Lung (tissue), 16 donors: ENCODE data around the gene BSN. TPM values are rescaled to one million over a fixed set of nuclear protein-coding genes. Genes with fewer than 3 reads are reported as not detected.
A peak's percentile ranks its signal among the peaks of the same experiment; 100 is the strongest.

Experiments
- ATAC-seq: fragments of 200-7000 bp; cut with Tn5 transposase; one replicate; pipeline ENCODE4 v1.9.1; 2020; ENCODE audit warnings: moderate number of reproducible peaks; ENCODE audit not compliant: insufficient read depth, low FRiP score
- DNase-seq, 3 donors: peaks; one replicate each; pipeline ENCODE4 v3.0.0-alpha.2; 2013 to 2017
- H3K27ac ChIP-seq, 2 donors: one replicate each; pipeline ENCODE4 v1.5.1; 2013; ENCODE audit warnings: mild to moderate bottlenecking in 2 of 2, moderate library complexity in 2 of 2, control low read depth in 1 of 2, inconsistent platforms in 1 of 2, low read depth in 1 of 2, low read length in 1 of 2
- H3K27me3 ChIP-seq, 3 donors: one replicate each; pipeline ENCODE4 v1.5.1; 2013; ENCODE audit warnings: low read length in 2 of 3; ENCODE audit not compliant: control insufficient read depth in 3 of 3, insufficient read depth in 3 of 3
- H3K36me3 ChIP-seq, 4 donors: one replicate each; pipeline ENCODE4 v1.5.1; 2013; ENCODE audit warnings: low read length in 4 of 4, mild to moderate bottlenecking in 1 of 4, moderate library complexity in 1 of 4; ENCODE audit not compliant: control insufficient read depth in 4 of 4, insufficient read depth in 4 of 4
- H3K4me1 ChIP-seq, 5 donors: one replicate each; pipeline ENCODE4 v1.5.1; 2013; ENCODE audit warnings: low read length in 5 of 5, mild to moderate bottlenecking in 2 of 5, moderate library complexity in 1 of 5; ENCODE audit not compliant: control insufficient read depth in 5 of 5, insufficient read depth in 5 of 5
- H3K4me3 ChIP-seq: one replicate; pipeline ENCODE4 v1.5.1; 2013; ENCODE audit warnings: mild to moderate bottlenecking, control low read depth, moderate library complexity
- H3K9ac ChIP-seq, 2 donors: one replicate each; pipeline ENCODE4 v1.5.1; 2013; ENCODE audit warnings: low read length in 2 of 2, control low read depth in 1 of 2; ENCODE audit not compliant: insufficient read depth in 1 of 2
- H3K9me3 ChIP-seq, 4 donors: one replicate each; pipeline ENCODE4 v1.5.1; 2013; ENCODE audit warnings: low read length in 3 of 4, mild to moderate bottlenecking in 1 of 4, moderate library complexity in 1 of 4; ENCODE audit not compliant: control insufficient read depth in 4 of 4, insufficient read depth in 3 of 4
- WGBS, 2 donors: extraction: QIAGEN DNeasy Blood & Tissue Kit; methylation state at CpG; one replicate each; pipeline ENCODE4 v1.1.7; 2013; 5-methylcytosine and 5-hydroxymethylcytosine counted together
- long read RNA-seq, 5 donors: transcript quantifications; one replicate each; lab custom pipeline, GENCODE V29; 2026
- polyA plus RNA-seq, 2 donors: library from polyadenylated mRNA; stranded (reverse); fragments of 200-250 nt; gene quantifications; one replicate each; pipeline ENCODE4 v1.2.1, GENCODE V29; 2013
- total RNA-seq, 2 donors: library from RNA; depleted of rRNA in 1 of 2; stranded (reverse); fragments of >200 nt in 1 of 2; gene quantifications; one replicate each; pipeline ENCODE4 v1.2.1, GENCODE V29; 2014 to 2021
- TF ChIP-seq, protein P1 (sequence below): IDR thresholded peaks from 2 replicates; pipeline ENCODE4 v1.5.1; 2012; ENCODE audit warnings: mild to moderate bottlenecking; ENCODE audit errors: control extremely low read depth, extremely low read depth
- donor health status: control.
- donor health status: control.
- donor health status: Bipolar disorder and iron deficiency.
- donor health status: healthy.
- donor health status: DM: yes; HTN: yes; CAD: no.

The BSN gene, protein sequence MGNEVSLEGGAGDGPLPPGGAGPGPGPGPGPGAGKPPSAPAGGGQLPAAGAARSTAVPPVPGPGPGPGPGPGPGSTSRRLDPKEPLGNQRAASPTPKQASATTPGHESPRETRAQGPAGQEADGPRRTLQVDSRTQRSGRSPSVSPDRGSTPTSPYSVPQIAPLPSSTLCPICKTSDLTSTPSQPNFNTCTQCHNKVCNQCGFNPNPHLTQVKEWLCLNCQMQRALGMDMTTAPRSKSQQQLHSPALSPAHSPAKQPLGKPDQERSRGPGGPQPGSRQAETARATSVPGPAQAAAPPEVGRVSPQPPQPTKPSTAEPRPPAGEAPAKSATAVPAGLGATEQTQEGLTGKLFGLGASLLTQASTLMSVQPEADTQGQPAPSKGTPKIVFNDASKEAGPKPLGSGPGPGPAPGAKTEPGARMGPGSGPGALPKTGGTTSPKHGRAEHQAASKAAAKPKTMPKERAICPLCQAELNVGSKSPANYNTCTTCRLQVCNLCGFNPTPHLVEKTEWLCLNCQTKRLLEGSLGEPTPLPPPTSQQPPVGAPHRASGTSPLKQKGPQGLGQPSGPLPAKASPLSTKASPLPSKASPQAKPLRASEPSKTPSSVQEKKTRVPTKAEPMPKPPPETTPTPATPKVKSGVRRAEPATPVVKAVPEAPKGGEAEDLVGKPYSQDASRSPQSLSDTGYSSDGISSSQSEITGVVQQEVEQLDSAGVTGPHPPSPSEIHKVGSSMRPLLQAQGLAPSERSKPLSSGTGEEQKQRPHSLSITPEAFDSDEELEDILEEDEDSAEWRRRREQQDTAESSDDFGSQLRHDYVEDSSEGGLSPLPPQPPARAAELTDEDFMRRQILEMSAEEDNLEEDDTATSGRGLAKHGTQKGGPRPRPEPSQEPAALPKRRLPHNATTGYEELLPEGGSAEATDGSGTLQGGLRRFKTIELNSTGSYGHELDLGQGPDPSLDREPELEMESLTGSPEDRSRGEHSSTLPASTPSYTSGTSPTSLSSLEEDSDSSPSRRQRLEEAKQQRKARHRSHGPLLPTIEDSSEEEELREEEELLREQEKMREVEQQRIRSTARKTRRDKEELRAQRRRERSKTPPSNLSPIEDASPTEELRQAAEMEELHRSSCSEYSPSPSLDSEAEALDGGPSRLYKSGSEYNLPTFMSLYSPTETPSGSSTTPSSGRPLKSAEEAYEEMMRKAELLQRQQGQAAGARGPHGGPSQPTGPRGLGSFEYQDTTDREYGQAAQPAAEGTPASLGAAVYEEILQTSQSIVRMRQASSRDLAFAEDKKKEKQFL (N-terminal part only)
- total RNA-seq (under 1 TPM; 0.68 to 0.71 TPM), polyA plus RNA-seq (under 1 TPM; 0.09 to 0.26 TPM)
- long read RNA-seq, donor 1, result 0 reads
- long read RNA-seq, donor 2, result 0 reads
- long read RNA-seq, donor 3, result 0 reads
- long read RNA-seq, donor 4, result 0 reads
- long read RNA-seq, donor 5, result 0 reads

DNA sequence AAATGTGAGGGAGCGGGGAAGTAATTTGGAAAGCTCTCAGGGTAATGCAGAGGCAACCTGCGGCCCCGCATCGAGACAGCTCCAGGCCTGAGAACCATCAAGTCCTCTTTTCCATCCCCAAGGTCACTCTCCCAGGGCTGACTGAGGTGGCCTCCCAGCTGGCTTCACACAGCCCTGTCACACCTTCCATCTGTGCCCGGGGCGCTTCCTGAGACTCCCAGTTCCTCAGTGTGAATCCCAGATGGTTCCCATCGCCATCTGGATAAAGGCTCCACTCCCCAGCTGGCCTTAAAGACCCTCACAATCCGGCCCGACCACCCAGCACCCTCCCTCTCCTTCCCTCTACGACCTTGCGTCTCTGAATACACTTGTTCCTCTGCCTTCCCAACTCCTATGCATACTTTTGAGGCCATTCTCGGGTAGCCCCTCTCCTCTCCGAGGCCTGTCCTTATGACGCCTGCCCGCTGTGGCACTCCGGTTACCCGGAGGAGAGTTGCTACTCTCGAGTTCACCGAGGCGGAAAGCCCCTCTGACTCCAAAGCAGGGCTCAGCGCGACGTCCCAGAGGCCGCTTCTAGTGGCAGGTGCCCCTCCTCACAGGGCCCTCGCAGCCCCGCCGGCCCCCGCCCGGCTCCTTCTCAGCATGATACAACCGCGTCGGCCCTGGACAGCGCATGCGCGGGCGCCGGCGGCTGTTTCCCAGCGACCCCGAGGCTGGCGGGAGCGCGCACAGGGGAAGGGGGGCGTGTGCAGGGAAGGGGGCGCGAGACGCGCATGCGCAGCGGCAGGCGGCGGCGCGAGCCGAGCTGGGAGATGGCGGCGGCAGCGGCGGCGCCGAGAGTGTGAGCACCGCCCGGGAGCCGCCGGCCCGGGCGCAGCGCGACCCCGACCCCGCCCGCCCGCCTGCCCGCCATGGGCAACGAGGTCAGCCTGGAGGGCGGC is at the start of gene BSN:
Gene BSN (plus strand): TSS at position 786 of the 941 bp plus-strand sequence. CDS start 126 bp downstream, at position 912.
- 5% methylated on average over 67 to 76 of the region's 76 CpGs for WGBS, 2 donors
- peak within 1 kb of the TSS; percentile 5 to 84 for H3K27ac ChIP-seq
- DNase-seq, result peak; percentile 95 to 96 (median 96)
- H3K4me3 ChIP-seq, result peak within 1 kb of the TSS; percentile 31
- TF ChIP-seq, protein P1, sequence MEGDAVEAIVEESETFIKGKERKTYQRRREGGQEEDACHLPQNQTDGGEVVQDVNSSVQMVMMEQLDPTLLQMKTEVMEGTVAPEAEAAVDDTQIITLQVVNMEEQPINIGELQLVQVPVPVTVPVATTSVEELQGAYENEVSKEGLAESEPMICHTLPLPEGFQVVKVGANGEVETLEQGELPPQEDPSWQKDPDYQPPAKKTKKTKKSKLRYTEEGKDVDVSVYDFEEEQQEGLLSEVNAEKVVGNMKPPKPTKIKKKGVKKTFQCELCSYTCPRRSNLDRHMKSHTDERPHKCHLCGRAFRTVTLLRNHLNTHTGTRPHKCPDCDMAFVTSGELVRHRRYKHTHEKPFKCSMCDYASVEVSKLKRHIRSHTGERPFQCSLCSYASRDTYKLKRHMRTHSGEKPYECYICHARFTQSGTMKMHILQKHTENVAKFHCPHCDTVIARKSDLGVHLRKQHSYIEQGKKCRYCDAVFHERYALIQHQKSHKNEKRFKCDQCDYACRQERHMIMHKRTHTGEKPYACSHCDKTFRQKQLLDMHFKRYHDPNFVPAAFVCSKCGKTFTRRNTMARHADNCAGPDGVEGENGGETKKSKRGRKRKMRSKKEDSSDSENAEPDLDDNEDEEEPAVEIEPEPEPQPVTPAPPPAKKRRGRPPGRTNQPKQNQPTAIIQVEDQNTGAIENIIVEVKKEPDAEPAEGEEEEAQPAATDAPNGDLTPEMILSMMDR, result no peak
- no peaks in the 10 kb centered on the region for H3K36me3 ChIP-seq
- H3K9me3 ChIP-seq, result peaks cover 0 to 3% (median 0%) of the 10 kb centered on the region in 4 donors
- ATAC-seq, result peak; percentile 79
- peaks cover 0 to 3% (median 3%) of the 10 kb centered on the region in 3 donors for H3K27me3 ChIP-seq
- peak within 1 kb of the TSS in 1 of 2 donors; percentile 65 for H3K9ac ChIP-seq
- peaks cover 4 to 17% (median 10%) of the 10 kb centered on the region in 5 donors for H3K4me1 ChIP-seq

DNA sequence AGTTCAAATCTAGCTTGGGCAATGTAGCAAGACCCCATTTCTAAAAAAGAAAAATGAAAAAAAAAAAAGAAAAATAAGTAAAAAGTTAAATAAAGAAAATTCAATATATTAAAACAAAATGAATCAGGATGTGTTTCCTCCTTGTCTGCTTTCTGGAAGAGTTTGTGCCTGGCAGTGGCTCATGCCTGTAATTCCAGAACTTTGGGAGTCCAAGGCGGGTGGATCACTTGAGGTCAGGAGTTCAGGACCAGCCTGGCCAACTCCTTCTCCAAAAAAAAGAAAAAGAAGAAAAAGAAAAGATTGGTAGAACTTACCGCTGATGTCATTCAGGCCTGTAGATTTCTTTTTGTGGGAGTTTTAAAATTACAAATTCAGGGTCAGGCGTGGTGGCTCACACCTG is 47.4 kb upstream of the BSN start:
- WGBS, 2 donors, result 95% methylated on average over 3 of the region's 3 CpGs
- Histone ChIP-seq H3K4me1 (peaks cover 0 to 1% (median 0%) of the 10 kb centered on the region in 5 donors), H3K9ac (no peak overlapping the region), H3K4me3 (no peak overlapping the region), H3K9me3 (no peaks in the 10 kb centered on the region), H3K27ac (no peak overlapping the region), H3K36me3 (peaks cover 0 to 8% (median 4%) of the 10 kb centered on the region in 4 donors), H3K27me3 (no peaks in the 10 kb centered on the region)
- DNase-seq, result no peak
- TF ChIP-seq, protein P1, result no peak
- no peak for ATAC-seq
